ENCODE results near the gene ST8SIA5.

Gene ST8SIA5

DNA sequence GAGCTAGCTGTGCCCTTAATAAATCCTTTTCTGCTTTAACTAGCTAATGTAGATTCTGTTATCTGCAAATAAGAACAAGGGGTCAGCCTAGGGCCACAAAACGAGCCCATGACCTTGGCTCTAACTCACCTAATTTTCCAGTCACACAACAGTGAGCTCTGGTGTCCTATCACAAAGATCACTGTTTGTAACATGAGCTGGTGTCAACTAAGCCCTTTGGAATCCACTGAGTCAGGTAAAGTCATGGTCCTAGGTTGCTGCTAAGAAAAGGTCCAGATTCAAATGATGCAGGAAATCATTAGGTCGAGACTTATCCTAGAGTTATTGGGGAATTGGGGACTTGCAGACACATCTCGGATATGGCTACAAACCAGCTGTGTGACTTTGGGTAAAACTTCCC lies 49.9 kb downstream of the ST8SIA5 start:
- DNase-seq (ENCODE audit: low spot score) = no peak

- no peak for DNase-seq (ENCODE audit: low spot score)
These were observed 51.3 kb downstream of the ST8SIA5 start for GRCh38 chr18:46705521-46705920.

DNA sequence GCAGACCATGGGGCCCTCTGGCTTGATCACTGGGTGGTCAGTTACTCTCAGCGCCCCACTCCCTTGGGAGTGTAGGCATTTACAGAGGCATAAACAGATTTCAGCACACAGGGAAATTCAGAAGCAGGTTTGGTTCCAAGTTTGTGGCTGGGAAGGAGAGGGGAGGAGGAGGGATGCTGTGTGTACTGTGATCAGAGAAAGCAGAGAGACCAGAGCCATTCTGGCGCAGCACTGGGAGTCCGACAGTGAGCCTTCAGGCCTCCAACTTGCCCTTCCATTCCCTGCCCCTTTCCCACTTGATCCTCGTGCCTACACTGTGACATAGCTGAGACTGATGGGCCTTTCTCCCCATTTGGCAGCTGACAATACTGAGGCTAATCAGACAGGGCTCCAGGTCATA lies 52.0 kb downstream of the ST8SIA5 start:
- no peak for DNase-seq (ENCODE audit: low spot score)

- DNase-seq (ENCODE audit: low spot score) = no peak
These were observed 52.7 kb downstream of the ST8SIA5 start for GRCh38 chr18:46704189-46704588.

- DNase-seq (ENCODE audit: low spot score) = no peak
These were observed 54.4 kb downstream of the ST8SIA5 start for GRCh38 chr18:46702471-46702870.

DNA sequence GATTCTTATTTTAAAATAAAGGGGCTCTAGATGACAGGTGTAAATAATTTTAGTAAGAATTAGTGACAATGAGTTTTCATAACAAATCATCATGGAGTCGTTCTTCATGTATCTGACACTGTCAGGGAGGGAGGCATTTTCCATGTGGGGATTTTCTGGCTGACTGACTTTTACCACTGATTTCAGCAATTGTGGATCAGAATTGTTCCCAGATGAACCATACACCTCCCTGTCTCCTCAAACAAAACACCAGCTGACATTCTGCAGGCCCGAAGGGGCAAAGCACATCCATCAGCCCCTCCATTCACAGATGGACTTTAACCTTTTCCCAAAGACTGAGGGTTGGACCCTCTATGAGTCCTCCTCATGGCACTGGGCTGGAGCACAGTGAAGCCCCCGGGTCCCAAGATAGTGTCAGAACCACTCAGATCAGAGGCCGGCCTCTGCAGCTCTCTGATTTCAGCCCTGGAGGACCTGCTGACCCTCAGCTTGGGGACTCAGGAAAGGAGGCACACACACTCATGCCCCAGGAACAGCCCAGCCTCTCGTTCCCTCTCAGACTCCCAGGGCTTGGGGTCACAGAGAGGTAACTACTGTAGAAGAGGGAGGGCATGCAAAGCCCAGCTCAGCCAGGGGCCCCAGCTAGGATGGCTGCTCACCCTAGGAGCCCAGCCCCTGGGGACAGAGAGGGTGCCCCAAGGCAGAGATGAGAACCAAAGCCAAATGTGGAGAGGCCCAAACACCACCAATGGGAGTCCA lies 56.6 kb downstream of the ST8SIA5 start:
- no peak for DNase-seq (ENCODE audit: low spot score)

GRCh38 chr18:46696702-46697101 lies 60.2 kb downstream of the ST8SIA5 start:
- DNase-seq (ENCODE audit: low spot score) = no peak

DNA sequence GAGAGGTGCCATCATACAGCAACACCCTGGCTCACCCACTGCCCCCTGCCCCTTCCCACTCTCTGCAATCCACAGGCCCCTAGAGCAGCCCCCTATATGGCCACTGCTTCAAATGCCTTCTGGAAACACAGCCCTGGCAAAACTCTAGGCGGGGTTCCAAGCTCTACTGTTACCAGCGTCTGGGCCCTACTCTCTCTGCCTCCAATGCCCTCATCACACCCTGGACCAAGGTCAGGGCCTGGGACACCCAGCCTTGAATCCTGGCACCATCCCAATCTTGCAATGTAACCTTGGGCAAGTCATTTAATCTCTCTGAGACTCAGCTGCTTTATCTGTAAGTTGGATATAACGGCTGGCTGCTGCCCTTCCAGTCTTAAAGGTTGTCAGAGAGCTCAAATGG lies 60.6 kb downstream of the ST8SIA5 start:
- no peak for DNase-seq (ENCODE audit: low spot score)

DNA sequence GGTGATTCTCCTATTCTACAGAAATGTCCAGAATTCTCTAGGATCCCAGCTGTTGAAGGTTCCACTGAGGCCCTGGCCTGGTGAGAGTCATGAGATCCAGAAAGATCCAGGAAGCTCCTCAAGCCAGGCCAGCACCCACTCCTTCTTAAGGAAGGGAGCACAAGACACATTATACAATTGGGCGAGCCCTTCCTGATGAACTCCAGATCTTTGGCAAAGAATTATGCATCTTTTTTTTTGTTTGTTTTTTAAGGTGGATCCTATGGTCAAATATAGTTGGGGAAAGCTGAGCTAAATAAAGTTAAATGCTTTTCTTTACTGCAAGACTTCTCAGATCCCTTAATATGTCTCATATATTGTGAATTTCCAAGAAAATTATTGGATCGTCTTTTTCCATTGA lies 62.9 kb downstream of the ST8SIA5 start:
- no peak for DNase-seq (ENCODE audit: low spot score)

- no peak for DNase-seq (ENCODE audit: low spot score)
These were observed 67.9 kb downstream of the ST8SIA5 start for GRCh38 chr18:46688853-46689525.

- DNase-seq (ENCODE audit: low spot score) = no peak
These were observed 70.7 kb downstream of the ST8SIA5 start for GRCh38 chr18:46686186-46686585.

- DNase-seq (ENCODE audit: low spot score) = no peak
These were observed 73.6 kb downstream of the ST8SIA5 start for GRCh38 chr18:46683252-46683651.

DNA sequence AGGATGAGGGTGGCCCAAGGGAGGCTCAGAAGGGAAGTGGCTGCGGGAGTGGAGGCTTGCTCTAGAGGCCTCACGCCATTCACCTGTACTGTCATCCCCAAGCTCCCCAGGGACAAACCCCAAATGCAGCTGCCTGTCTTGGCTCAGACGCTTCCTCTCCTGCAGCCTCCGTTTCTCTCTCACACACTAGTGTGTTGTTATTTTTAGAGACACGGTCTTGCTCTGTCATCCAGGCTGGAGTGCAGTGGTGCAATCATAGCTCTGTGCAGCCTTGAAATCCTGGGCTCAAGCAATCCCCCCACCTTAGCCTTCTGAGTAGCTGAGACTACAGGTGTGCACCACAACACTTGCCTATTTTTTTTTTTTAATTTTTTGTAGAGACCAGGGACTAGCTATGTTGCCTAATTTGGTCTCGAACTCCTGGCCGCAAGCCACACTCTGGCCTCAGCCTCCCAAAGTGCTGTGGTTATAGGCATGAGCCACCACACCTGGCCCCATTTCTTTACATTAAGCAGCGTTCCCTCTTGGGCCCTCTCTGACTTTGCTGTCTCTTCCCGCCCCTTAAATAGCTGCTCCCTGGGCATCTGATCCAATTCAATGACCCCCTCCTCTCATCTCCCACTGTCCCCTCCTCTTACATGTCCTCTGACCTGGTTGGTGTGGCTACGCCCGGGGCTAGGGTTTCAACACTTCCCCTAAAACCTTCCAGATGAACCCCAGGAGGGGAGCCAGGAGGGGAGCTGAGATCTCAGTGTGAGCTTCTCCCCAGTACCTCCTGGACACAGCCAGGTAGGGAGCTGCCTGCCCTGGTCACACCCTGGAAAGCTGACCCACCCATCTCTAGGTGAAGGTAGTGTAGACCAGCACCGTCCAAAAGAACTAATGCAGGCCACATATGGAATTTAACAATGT lies 75.8 kb downstream of the ST8SIA5 start:
- DNase-seq (ENCODE audit: low spot score) = peak; percentile 9

DNA sequence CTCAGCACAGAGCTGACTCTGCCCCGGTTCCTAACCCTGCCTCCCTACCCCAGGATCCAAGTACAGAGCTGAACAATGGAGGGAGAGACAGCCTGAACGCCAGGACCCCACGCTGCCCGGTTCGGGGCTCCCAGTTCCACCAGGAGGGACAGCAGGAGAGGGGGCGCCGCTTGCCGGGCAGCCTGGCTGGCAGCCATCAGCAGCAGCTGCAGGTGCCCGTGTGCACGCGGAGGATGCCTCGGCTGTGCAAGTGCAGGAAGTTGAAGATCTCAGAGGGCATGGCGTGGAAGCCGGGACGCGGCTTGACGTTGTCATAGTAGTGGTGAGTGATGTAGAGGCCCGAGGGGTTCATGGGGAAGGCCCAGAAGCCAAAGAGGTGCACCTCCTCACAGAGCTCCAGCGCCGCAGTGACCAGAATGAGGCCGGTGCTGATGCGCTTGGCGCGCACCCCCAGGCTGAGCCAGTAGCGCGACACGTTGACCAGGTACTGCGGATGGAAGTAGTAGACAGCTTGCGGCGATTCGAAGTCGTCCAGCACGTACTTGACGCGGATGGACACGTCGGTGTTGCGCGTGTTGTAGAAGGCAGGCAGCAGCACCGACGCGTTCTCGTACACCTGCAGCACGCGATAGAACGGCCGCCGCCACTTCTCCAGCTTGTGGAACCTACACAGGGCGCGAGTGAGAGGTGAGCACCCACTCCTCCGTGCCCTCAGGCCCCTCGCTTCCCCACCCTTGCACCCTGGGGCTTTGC lies 76.8 kb downstream of the ST8SIA5 start:
- DNase-seq (ENCODE audit: low spot score) = no peak

DNA sequence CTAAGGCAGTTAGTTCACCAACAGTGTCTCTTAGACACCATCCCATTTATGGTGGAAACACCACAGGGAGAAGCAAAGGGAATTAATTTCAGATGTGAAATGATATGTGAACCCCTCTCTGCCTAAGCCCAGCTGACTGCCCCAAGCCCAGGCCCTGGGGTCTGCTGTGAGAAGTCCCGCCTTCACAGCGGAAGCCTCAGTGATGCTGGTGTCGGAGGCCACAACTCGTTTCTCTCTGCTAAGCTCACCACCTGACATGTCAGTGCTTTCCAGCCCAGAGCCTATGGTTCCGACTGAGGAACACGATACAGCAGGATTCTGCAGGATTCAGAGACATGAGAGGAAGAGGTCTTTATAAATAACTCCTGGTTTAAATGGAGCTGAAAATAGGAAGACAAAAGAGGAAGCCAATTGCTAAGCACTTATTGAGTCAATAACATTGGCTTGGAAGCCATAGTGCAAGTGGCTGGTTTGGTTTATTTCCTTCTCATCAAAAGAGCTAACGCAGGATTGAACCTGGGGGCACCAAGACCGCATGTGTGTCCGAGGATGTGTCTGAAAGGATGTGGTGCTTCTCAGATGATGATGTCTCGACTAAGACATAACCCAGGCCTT lies 78.0 kb downstream of the ST8SIA5 start:
- no peak for DNase-seq (ENCODE audit: low spot score)

GRCh38 chr18:46678041-46678440 lies 78.8 kb downstream of the ST8SIA5 start:
- DNase-seq (ENCODE audit: low spot score) = no peak

- DNase-seq (ENCODE audit: low spot score) = no peak
These were observed 79.2 kb downstream of the ST8SIA5 start for GRCh38 chr18:46677611-46678010.

DNA sequence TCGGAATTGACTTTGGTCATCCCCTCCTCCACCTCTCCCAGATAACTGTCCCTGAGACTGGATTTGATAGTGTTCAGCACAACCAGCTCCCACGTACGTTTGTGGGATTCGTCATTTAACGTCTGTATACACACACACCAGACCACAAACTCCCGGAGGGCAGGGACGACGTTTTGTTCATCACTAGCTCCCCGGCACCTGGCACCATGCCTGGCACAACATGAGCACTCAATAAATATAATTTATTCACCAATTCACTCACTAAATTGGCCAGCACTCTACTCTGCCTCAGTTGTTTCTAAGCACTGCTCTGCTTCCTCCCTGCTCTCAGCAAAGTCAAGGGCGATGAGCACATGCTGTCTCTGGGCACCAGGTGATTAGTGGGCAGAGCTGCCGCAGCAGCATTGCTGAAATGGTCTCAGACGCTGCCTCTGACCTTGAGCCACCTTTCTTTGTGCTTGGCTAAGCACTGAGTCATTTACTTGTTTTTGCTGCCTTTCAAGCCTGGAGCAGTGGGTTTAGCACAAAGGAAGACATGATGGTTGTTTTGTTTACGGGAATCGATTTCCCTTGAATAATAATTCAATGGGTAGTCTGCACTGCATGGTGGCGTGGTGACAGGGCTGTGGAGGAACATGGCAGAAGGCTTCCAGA lies 80.5 kb downstream of the ST8SIA5 start:
- DNase-seq (ENCODE audit: low spot score) = no peak

DNA sequence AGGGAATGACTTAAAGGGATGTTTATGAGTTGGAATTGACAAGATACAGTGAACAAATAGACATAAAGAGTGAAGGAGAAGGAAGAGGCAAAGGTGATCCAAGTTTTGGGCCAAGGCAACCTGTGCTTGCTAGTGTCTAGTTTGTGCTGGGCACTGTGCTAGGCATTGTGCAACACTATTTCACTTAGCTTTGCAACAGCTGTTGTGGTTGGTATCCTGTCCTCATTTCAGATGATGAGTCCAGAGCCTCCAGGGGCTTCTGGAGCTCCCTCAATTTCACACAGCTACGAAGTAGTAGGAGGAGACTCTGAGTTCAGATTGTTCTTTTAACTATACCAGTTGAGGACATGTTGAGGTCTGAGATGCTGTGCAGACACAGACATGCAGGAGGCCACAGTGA lies 81.7 kb downstream of the ST8SIA5 start:
- no peak for DNase-seq (ENCODE audit: low spot score)

DNA sequence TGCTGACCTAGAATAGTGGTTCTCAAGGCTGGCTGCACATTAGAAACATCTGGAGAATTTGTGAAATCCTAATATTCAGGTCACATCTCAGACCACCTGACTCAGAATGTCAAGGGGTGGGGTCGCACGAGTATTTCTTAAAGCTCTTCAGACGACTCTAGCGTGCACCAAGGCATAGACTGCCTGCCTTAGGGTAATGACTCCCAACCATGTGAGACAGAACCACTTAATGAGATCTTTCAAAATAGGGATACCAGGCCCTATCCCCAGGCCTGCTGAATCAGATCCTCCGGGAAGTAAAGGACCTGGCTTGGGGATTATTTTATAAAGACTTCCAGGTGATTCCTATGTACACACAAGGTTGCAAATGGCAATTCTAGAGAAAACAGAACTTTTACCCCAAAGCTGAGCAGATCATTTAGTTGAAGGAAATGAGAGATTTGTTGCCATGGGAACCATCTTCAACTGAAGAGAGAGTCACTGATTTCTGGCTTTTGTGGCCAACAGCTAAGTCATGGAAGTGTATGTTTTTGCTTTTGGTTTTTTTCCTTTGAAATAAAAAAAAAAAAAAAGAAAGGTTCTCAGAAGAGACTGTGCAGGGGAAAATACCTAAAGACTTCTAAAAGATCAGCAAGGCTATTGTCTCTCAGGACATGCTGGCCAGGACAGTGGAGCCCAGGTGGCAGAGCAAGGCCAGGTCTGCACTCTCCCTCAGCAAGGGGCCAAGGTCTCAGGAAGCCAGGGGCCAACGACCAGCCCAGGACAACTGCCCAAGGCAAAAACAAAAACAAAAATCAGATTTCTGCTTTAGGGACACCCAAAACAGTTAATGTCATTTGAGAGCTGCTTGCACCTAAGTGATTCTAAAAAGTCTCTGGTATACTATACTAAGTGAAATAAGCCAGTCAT lies 84.5 kb downstream of the ST8SIA5 start:
- no peak for DNase-seq (ENCODE audit: low spot score)

Data from NAMALWA (cell line).